Psoas muscle (tissue), 8 donors: ENCODE measurements around the gene STARD4. TPM values are rescaled to one million over a fixed set of nuclear protein-coding genes. Genes with fewer than 3 reads are reported as not detected.

Source experiments
- ATAC-seq, 4 donors: fragments of 200-7000 bp; cut with Tn5 transposase; one replicate each; pipeline ENCODE4 v1.9.1; 2020; ENCODE audit warnings: moderate library complexity in 3 of 4, mild to moderate bottlenecking in 2 of 4
- DNase-seq, 2 donors: peaks; one replicate each; pipeline ENCODE4 v3.0.0-alpha.2; 2020
- H3K27ac ChIP-seq: fragments of 200-600 bp; one replicate; pipeline ENCODE4 v1.8.0; 2022
- H3K27me3 ChIP-seq, 3 donors: fragments of 200-600 bp in 1 of 3; one replicate each; pipeline versions ENCODE4 v1.6.1 to v1.8.0; 2013 to 2022; ENCODE audit warnings: low read length in 2 of 3, mild to moderate bottlenecking in 2 of 3, moderate library complexity in 1 of 3; ENCODE audit not compliant: insufficient read depth in 3 of 3
- H3K36me3 ChIP-seq, 2 donors: fragments of 200-600 bp in 1 of 2; one replicate each; pipeline versions ENCODE4 v1.6.1 to v1.8.0; 2013 to 2022; ENCODE audit warnings: low read depth in 1 of 2, mild to moderate bottlenecking in 1 of 2, moderate library complexity in 1 of 2; ENCODE audit not compliant: insufficient read depth in 1 of 2
- H3K4me1 ChIP-seq: fragments of 200-600 bp; one replicate; pipeline ENCODE4 v1.8.0; 2022
- H3K4me3 ChIP-seq: fragments of 200-600 bp; one replicate; pipeline ENCODE4 v1.8.0; 2022; ENCODE audit warnings: mild to moderate bottlenecking
- H3K9me3 ChIP-seq: fragments of 200-600 bp; one replicate; pipeline ENCODE4 v1.8.0; 2022
- WGBS, 3 donors: extraction: QIAGEN DNeasy Blood & Tissue Kit; methylation state at CpG; one replicate each; pipeline versions ENCODE4 v1.1.6 to v1.1.7; 2013; 5-methylcytosine and 5-hydroxymethylcytosine counted together
- intact Hi-C, 2 donors: fragments of 100-400 bp; cut with DNase I; formaldehyde crosslinking; loops; one replicate each; pipeline versions ENCODE4 v1.11.0 to v1.14.2; 2022
- polyA plus RNA-seq, 3 donors: library from polyadenylated mRNA; stranded (reverse); fragments of 200-250 nt; gene quantifications; one replicate each; pipeline ENCODE4 v1.2.3, GENCODE V29; 2013
- total RNA-seq, 4 donors: library from RNA; stranded (reverse); fragmentation: NEBNext Ultra II Directional in 2 of 4; extraction: Animal tissue kit (Norgen Biotek cat#: 25700) in 2 of 4; gene quantifications; one replicate each; pipeline versions ENCODE4 v1.2.1 to v1.2.4, GENCODE V29; 2021 to 2023
- TF ChIP-seq, protein P1 (sequence below): fragments of 200-600 bp; IDR thresholded peaks from one replicate; pipeline ENCODE4 v1.8.0; 2022; ENCODE audit warnings: antibody characterized with exemption
- donor health status: healthy with polysubstance abuse.
- donor health status: DM: no; HTN: no; CAD: no; lungs with moderate emphysema.
- donor health status: Bipolar disorder and iron deficiency.
- donor health status: healthy.
- donor health status: DM: yes; HTN: yes; CAD: no.
- donor health status: DM: no; HTN: no; CAD: no.
- donor health status: DM: no; HTN: no; CAD: no.
- donor health status: DM: yes; HTN: yes; CAD: no.

Gene STARD4
- total and polyA plus RNA-seq, 7 donors = 0.86 to 2.3 (median 1.3) TPM

DNA sequence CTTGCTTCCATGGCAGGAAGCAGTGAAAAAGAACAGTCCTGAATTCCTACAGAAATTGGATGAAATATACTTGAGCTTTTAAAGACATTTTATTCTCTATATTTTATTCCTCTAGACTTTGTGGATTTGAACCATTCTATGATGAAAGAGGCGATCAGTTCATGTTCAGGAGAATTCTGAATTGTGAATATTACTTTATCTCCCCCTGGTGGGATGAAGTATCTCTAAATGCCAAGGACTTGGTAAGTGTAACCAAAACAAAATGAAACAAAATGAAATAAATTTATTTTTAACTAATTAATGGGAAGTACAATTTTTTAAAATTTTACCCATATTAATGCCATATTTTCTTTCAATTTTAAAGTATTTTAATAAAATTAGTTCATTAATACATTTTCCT is 34.1 kb downstream of the STARD4 start:
- no peak for DNase-seq
- WGBS, 3 donors = 78 to 80% (median 78%) methylated on average over 1 of the region's 1 CpG
- TF ChIP-seq, protein P1, sequence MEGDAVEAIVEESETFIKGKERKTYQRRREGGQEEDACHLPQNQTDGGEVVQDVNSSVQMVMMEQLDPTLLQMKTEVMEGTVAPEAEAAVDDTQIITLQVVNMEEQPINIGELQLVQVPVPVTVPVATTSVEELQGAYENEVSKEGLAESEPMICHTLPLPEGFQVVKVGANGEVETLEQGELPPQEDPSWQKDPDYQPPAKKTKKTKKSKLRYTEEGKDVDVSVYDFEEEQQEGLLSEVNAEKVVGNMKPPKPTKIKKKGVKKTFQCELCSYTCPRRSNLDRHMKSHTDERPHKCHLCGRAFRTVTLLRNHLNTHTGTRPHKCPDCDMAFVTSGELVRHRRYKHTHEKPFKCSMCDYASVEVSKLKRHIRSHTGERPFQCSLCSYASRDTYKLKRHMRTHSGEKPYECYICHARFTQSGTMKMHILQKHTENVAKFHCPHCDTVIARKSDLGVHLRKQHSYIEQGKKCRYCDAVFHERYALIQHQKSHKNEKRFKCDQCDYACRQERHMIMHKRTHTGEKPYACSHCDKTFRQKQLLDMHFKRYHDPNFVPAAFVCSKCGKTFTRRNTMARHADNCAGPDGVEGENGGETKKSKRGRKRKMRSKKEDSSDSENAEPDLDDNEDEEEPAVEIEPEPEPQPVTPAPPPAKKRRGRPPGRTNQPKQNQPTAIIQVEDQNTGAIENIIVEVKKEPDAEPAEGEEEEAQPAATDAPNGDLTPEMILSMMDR = no peak

DNA sequence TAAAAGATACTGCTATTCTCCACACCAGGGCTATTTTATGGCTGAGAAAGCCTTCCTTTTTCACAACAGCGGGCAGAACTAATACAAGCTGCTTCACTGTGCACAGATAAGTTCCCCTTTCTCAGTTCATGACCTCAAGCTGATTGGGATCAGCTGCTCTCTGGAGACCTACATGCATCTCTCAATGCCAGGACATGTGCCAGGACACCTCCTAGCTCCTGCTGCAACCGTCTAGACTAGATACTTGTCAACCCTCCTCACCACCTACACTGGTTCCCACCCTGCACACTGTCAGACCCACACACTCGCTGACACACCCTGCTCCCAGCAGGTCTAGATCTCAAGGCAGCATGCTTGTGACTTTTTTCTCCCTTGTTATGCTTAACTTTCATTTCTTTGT is 39.8 kb downstream of the STARD4 start:
- H3K36me3 ChIP-seq = no peaks in the 10 kb centered on the region
- H3K4me3 ChIP-seq = no peak overlapping the region
- ATAC-seq (no peak), DNase-seq (no peak)
- no peaks in the 10 kb centered on the region for H3K4me1 ChIP-seq
- intact Hi-C loops = no loop called here
- H3K27ac ChIP-seq = no peak overlapping the region
- no peaks in the 10 kb centered on the region for H3K27me3 ChIP-seq
- TF ChIP-seq, protein P1 = no peak
- WGBS, 3 donors = 57 to 67% (median 66%) methylated on average over 3 of the region's 3 CpGs
- H3K9me3 ChIP-seq = no peaks in the 10 kb centered on the region

More for the DNA sequence above, 34.1 kb downstream of the STARD4 start:
- intact Hi-C loops = no loop called here
- no peak for ATAC-seq
- H3K36me3 ChIP-seq = no peaks in the 10 kb centered on the region
- H3K27ac ChIP-seq = no peak overlapping the region
- H3K4me1 ChIP-seq = no peaks in the 10 kb centered on the region
- no peaks in the 10 kb centered on the region for H3K27me3 ChIP-seq
- no peak overlapping the region for H3K4me3 ChIP-seq
- no peaks in the 10 kb centered on the region for H3K9me3 ChIP-seq

DNA sequence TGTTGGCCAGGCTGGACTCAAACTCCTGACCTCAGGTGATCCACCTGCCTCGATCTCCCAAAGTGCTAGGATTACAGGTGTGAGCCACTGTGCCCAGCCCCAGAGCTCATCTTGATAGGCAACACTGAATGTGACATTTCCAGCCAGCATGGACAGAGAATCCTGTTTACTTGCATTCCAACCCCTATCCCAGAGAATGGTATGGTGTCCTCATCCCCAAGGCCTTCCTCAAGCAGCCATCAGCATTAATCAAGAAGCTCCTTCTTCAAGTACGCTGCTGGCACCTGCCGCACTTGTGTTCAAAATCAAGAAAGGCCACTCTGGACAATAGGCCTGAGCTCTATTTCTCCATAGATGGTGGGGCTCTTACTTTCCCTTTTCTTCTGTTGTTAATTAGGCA is 40.2 kb downstream of the STARD4 start:
- TF ChIP-seq, protein P1 = no peak
- ATAC-seq = no peak
- Histone ChIP-seq H3K27me3 (no peaks in the 10 kb centered on the region), H3K4me3 (no peak overlapping the region), H3K4me1 (no peaks in the 10 kb centered on the region), H3K27ac (no peak overlapping the region), H3K36me3 (no peaks in the 10 kb centered on the region), H3K9me3 (no peaks in the 10 kb centered on the region)
- DNase-seq = no peak
- 89 to 90% (median 90%) methylated on average over 3 of the region's 3 CpGs for WGBS, 3 donors
- intact Hi-C loops = no loop called here

GRCh38 chr5:111469903-111470302 is 42.4 kb downstream of the STARD4 start:
- no peak for ATAC-seq
- Histone ChIP-seq H3K36me3 (no peaks in the 10 kb centered on the region), H3K27ac (no peak overlapping the region), H3K4me1 (no peaks in the 10 kb centered on the region), H3K4me3 (no peak overlapping the region), H3K9me3 (no peaks in the 10 kb centered on the region), H3K27me3 (no peaks in the 10 kb centered on the region)
- WGBS, 3 donors = 58 to 84% (median 67%) methylated on average over 2 of the region's 2 CpGs
- DNase-seq = no peak
- TF ChIP-seq, protein P1 = no peak
- intact Hi-C loops = no loop called here

- Histone ChIP-seq H3K36me3 (no peaks in the 10 kb centered on the region), H3K9me3 (no peaks in the 10 kb centered on the region), H3K27me3 (no peaks in the 10 kb centered on the region), H3K4me3 (no peak overlapping the region), H3K27ac (no peak overlapping the region), H3K4me1 (no peaks in the 10 kb centered on the region)
- WGBS, 3 donors = 43 to 54% (median 45%) methylated on average over 2 of the region's 2 CpGs
- TF ChIP-seq, protein P1 = no peak
- intact Hi-C loops = no loop called here
- ATAC-seq (no peak), DNase-seq (no peak)
Measured at GRCh38 chr5:111469293-111469896, 42.9 kb downstream of the STARD4 start.
